HG02798 (cell line): ENCODE results near the gene NEK6.

ENCODE experiments used
- ATAC-seq: cut with Tn5 transposase; IDR thresholded peaks from one replicate; pipeline ENCODE4 v1.9.1; 2021; ENCODE audit warnings: mild to moderate bottlenecking; ENCODE audit not compliant: unreplicated experiment, poor library complexity

The NEK6 gene

DNA sequence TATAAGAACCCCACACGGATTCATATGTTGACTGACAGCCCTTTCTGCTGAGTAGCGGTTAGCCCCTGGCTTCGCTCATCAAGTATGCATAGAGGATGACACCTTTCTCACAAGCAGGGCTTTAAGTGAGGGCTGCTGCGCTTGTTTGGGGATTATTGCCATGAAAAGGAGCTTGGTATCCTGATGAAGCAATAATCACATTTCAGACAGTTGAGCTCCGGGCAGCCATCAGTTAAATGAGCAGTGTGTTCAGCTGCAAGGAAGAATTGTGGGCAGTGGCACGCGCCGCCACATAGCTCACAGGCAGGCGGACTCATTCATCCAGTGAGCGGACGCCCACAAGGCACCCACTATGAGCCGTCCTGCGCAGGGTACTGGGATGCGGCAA, 77.6 kb downstream of the NEK6 start:
- ATAC-seq, result no peak

DNA sequence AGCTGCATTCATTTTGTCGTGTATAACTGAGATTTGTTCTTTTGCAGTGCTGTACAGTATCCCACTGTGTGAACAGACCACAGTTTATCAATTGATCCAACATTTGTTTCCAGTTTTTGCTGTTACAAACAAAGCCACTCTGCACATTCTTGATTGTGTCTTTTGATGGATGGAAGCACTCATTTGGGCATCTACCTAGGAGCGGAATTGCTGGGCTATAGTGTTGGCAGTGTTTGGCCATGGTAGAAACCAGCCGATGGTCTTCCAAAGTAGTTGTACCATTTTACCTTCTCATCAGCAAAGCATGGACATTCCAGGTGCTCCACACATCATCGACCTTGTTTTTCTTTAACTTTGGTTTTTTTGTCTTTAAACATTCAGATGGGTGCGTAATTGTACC, 79.8 kb downstream of the NEK6 start:
- ATAC-seq, result no peak

DNA sequence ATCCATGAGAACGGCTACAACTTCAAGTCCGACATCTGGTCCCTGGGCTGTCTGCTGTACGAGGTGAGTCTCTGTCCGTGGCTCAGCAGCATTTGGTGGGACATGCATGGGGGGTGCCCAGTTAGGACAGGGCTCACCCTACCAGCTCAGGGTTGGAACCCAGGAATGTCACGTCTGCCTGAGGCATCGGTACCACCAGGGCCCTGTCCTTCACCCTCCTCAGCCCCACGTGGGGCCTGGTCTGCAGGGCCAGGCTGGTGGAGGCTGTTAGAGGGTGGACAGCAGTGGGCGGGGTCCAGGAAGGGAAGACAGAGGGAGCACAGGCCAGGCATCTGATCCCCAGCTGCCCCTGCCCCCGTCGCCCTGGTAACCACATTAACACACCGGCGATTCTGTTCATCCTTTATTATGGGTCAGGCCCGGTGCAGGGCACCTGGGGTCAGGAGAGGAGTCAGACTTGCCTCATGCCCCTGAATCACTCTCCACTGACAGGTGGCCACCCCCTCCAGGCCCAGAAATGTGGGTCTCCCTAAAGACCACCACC, 81.9 kb downstream of the NEK6 start:
- ATAC-seq, result no peak

DNA sequence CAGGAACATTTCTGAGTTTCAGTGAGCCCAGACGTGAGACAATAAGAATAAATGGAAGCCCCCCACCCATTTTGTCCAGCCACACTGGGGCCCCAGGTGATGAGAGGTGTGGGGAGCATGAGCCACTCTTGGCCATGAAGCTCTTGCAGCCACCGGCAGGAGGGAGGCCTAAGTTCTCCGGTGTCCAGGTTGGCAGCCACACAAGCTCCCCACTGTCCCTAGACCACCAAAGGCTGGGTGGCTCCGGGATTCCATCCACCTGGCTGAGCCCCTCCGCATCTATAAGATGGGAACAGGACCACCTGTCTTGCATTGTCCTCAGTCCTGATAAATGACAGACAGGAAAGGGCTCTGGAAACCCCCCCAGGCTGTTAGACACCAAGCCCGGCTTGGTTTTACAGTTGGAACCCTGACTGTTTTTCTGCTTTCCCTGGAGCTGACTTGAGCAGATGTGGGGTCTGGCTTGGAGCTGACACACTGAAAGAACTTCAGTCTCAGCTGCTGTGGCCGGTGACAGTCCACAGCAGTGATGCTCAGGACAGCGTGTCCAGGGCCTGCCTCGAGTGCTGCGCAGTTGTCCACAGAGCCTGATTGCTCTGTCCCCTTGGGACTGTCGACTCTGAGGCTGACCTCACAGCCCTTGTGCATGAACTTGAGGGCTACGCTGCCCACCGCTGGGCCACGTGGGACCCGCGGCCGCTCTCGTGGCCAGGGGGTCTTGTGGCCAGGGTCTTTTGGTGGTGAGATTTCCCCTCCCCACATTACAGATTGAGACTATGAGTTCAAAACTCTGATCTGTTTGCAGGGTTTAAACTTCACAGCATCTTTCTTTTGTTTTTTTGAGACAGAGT, 82.7 kb downstream of the NEK6 start:
- no peak for ATAC-seq

DNA sequence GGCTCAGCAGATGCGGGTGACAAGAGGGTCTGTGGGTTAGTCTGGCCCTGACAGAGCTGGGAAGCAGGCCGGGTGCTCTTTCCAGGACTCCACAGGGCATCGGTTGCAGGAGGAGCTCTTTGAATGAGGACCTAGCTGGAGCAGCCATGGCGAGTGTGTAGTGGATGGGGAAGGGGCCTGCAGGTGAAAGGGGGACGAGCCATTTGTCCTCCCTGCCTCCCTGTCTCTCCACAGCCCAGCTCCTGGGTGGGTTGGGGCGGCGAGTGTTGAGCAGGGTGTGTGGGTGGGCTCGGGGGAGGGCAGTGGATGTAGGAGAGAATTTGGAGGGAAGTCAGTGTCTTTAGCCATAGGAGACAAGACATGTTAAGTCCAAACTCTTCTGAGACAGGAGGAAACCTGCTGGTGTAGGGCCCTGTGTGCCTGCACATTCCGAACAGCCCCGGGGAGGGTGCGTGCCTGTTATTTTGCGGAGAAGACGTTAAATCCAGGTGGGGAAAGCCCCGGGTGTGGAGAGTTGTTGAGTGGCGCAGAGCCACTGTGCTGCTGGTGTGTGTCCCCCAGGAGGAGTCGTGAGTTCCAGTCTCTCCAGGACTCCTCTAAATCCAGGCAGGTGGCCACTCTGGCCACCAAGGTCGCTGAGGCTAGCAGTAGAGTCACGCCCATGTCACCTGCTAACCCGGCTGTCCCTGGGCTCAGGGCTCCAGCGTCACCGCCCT, 83.9 kb downstream of the NEK6 start:
- ATAC-seq, result no peak

DNA sequence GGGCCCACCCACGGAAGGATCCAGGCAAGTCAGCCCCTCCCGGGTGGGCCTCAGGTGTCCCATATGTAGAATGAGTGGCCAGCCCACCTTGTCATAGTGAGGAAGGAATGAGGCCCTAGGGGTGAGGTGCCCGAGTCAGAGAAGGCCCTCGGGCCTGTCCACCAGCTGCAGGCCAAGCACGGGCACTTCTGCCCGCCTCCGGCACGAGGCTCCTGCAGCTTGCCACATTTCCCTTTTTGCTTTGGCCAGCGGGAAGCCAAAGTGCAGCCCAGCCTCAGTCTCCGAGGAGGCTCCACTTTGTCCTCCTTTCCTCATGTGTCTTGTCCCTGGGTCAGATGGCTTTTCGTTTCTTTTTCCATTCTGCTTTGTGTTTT, 84.6 kb downstream of the NEK6 start:
- ATAC-seq, result no peak

DNA sequence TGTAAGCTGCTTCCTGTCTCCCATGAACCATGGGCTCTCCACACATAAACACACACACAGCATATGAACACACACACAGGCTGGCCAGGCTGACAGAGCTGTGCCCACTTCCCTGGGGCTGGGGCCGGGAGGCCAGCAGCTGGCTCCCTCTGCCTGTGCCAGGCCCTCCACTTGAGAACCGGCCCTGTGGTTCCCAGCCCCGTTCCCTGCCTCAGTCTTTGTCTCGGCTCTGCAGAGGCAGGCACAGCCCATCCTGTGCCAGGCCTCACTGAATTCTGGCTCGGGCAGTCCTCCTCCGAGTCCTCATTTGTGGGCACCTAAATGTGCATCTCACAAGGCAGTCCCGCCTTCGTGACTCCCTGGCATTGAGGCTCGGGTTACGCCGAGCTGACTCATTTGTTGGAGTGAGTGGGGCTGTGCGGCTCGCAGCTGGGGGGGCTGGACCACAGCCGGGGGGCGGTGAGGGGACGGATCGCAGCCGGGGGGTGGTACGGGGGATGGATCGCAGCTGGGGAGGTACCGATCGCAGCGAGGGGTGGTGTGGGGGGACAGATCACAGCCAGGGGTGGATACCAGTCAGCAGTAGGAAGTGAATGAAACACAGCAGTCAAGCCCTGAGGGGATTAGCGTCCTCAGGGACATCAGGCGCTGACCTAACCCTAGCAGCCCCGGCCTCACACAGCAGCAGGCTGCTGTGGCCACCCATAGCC, 85.2 kb downstream of the NEK6 start:
- no peak for ATAC-seq

DNA sequence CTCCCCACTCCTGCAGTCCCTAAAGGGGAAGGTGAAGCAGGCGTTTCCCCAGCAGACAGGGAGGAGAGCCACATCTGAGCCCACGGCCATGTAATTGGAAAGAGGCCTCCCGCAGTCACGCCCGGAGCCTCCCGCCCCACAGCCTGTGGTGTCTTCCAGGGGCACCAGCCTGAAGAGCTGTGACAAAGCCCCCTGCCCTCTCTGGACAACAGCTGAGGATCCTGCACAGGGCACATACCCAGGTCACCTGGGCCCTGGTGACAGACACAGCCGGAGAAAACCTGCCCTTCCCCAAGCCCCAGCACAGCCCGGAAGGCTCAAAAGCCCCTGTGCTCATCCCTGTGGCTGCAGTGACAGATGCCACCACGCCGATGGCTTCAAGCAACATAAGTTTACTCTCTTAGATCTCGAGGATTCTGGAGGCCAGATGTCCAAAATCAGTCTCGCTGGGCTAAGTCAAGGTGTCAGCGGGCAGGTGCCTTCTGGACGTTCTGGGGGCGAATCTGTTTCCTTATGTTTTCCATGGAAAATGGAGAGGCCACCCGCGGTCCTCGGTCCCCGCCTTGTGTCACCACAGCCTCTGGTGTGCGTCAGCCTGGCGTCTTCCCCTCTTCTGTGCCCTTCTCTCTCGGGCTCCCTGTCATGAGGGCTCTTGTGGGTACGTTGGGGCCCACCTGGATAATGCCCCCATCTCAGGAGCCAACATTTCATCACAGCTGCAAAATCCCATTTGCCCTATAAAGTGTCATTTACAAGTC, 86.0 kb downstream of the NEK6 start:
- ATAC-seq, result no peak

DNA sequence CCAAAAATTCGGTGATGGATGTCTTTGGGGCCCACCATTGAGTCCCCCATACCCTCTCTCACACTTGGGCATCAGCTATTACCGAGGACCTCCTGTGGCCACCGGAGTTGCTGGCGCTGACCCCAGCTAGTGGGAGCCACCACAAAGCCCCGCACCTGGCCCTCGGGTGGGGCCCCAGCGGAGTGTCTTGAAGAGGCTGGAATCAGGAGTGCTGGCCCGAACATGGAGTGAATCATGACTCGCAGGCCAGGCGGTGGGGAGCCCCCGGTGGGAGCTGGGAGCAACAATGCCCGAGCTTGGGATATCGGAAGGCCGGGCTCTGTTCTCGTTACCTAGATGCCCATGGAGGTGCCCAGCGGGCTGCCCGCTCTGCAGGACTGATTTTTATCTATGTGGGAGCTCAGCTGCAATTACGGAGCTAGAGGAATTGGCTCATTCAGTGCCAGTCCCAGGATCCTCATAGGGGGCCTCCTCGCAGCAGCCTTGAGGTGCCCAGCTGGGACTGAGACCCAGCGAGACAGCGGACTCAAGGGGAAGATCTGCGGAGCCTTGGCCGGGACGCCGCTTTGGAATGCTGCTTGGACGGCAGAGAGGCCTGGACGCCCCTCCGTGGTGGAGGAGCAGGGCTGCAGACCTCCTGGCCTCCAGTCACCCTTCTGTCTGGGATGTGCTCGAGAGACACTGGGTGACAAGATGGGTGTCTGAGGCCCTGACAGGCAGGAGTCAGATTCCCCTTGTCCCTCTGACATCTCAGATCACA, 86.7 kb downstream of the NEK6 start:
- ATAC-seq, result no peak

DNA sequence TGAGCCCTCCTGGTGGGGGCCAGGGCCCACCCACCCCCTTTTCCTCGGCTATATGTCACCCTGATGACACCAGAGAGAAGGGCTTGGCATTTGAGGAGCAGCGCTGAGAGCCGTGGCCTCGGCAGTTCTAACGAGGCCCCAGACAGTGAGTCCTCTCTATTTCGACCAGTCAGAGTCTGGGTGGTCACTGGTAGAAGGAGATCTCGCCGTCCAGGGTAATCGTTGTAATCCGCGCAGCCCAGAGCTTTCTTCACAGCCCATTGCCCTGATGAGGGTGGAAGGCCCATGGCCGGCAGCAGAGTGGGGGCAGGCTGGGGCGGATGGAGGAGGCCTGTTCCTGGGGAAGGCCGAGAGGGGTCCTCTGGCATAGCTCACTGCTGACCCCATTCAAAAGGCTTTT, 87.3 kb downstream of the NEK6 start:
- ATAC-seq, result no peak

DNA sequence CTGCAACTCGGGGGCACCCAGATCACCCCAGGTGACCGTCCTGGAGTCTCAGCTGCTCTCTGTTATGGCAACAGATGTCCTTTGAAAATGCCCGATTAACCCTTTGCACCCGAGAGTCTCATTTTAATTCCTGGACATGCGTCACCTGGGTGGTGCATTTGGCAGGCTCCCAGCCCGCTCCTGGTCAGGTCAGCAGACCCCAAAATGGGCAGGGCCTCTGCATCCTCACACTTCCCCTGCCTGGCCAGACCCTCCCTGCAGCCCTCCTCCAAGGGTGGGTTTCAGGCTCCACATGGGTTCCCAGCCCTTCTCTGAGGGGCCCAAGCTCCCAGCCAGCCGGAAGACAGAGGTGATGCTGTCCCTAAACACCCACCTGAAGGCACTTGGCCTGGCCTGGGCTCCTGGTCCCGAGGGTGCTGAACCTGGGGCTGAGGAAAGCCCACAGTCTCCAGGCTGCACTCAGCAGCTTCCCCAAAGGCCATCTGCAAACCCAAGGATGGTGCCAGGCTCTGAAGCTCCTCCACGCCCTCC, 88.1 kb downstream of the NEK6 start:
- no peak for ATAC-seq

DNA sequence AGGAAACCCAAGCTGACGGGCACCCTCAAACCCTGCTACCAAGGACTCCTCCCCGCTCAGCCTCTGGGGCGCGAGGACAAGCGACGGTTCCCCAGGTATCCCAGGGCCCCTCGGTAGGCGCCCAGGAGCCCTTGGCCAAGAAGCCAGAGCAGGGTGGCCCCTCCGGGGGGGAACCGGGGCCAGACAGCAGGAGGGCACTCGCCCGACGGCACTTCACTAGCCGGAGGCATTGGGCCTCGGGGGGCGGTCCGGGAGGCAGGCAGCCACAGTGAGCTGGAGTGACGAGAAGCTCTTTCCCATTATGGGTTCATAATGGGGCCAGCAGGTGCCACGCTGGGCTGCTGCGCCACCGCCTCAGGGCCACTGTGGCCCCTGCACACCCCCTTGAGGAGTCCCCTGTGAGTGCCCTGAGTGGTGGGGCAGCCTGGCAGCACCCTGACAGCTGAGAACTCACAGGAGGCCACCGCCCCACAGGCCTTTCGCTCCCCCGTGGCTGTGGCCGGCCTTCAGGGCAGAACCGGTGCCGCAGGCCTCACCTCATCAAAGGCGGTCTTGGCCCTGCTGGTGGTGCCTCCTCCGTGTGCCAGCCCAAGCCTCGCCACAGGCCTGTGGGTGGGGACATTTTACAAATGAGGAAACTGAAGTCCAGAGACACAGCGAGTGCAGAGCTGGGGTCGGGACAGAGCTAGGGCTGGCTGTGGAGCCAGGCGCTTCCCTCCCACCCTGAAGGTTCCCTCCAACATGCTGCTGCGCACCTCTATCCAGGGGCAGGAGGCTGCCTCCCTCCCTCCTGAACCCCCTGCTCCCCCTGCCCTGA, 88.8 kb downstream of the NEK6 start:
- no peak for ATAC-seq

DNA sequence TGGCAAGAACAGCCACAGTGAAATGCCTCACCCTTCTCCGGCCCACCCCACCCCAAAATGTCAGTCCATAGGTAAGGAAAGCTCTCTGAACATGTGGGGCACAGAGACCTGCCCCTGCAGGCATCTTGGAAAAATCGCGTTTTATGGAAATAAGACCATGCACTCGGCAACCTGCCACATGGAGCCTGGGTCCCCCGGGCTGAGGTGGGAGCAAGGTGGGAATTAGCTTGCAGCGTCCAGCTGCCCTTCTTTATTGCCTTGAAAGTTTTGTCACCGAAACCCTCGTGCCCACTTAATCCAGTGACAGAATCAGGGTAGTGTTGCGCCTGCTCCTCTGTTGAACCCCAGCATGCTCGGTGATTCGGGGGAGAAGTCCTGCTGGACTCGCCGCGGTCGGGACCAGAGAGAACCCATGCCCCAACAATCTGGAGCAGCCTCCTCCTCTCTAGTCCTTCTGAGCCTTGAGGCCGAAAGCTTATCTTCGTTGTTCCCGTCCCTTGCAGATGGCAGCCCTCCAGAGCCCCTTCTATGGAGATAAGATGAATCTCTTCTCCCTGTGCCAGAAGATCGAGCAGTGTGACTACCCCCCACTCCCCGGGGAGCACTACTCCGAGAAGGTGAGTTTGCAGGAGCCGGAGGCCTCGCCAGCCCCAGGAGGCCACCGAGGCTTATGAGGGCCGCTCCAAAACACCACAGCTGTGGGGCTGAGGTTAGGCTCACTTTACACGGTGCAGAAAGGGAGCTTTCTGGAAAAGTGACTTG, 89.6 kb downstream of the NEK6 start:
- no peak for ATAC-seq

DNA sequence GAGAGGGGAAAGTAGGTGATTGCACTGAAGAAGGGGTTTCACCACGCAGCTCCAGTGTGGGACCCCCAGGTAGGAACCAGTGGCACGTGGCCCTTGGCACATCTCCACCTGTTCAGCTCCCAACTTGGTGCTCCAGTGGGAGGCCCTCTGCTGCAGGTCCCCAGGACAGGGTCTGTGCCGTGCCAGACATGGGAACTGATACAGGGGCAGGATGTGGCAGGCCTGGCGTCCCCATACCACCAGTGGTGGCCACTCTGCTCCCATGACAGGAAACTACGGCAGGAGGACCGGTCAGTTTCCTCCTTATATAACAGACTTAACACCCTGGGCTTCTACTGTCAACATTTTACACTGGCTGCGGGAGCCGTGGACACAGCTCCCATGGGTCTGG, 90.2 kb downstream of the NEK6 start:
- ATAC-seq, result no peak

DNA sequence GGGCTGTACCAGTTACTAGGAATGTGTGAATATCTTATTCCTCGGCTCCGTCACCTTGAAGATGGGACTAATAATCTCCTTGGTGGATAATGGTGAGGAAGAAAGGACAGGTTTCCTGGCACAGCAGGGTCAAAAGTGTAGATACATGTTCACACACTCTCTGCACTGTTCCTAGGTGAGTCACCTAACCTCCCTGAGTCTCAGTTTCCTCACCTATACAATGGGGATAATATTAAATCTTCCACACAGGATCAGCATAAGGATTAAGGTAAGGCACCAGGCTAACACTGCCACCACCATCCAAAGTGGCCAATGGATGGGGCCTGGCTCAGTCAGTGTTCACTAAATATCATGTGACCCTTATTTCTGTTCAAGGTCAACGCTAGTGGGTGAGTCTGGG, 90.6 kb downstream of the NEK6 start:
- no peak for ATAC-seq

DNA sequence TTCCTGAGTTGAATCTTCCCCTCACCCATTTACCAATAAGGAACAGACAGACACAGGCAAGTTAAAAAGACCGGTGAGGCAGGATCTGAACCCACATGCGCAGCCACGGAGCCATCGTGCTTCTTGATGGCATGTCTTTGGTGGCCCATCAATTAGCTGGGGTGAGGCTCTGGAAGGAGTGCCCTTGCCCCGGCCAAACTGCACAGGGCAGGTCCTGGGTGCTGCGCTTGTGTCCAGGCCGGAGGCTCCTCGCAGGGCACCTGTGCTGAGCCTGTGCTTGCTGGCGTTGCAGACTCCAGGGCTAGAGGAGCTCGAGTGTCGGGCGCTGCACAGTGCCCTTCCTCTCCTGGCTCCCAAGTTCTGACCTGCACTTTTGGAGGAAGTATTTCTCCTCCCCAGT, 91.1 kb downstream of the NEK6 start:
- ATAC-seq, result no peak

DNA sequence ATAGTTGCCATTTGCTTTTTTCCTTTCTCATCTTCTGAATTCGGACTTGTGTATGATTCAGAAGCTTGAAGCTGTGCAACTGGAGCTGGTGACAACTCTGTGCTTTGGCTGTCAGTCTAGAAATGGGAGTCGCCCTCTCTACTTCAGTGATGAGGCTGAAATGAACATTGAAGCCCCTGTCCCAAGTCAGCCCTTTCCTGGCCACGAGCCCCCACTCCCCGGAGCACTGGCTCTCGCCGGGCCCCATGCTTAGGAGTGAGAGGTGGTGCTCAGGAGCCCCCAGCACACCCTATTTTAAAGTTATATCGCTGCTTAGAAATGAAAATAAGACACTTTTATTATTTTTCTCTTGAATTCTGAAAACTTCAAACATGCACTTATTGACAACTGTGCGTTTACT, 91.5 kb downstream of the NEK6 start:
- no peak for ATAC-seq
